SK-N-SH (cell line): ENCODE data around the gene IQCK. TPM values are rescaled to one million over a fixed set of nuclear protein-coding genes. Genes with fewer than 3 reads are reported as not detected.

ENCODE experiments used
- CTCF ChIA-PET: fragments of 300-600, 350-600 bp; formaldehyde crosslinking; extraction: SDS; loops from one replicate; lab custom pipeline; 2021; lab: Yijun Ruan, JAX
- POLR2A ChIA-PET: fragments of 350-600 bp; sonication (Branson Sonifier 250); formaldehyde crosslinking; extraction: SDS; loops from one replicate; lab custom pipeline; 2020; ENCODE audit warnings: antibody characterized with exemption, inconsistent platforms; lab: Yijun Ruan, JAX
- DNase-seq: peaks from one replicate; pipeline ENCODE4 v3.0.0; 2012
- H2AFZ ChIP-seq: fragments of 200-600 bp; sonication (generic); 2 replicates; pipeline ENCODE4 v1.8.1; 2016; ENCODE audit warnings: antibody characterized with exemption, mild to moderate bottlenecking, low read depth
- H3F3A ChIP-seq: fragments of 200-600 bp; sonication (generic); replicated peaks from 2 replicates; pipeline ENCODE3; 2016; ENCODE audit warnings: antibody characterized with exemption, mild to moderate bottlenecking; ENCODE audit not compliant: insufficient read depth
- H3K27ac ChIP-seq, 2 experiments: fragments of 200-500 bp in 1 of 2; fragments of 200-600 bp in 1 of 2; sonication (Bioruptor generic) in 1 of 2; sonication (generic), shearing (Covaris generic) in 1 of 2; 2 replicates each; pipeline versions ENCODE4 v1.5.1 to v1.6.1; 2014 to 2016; ENCODE audit warnings: low read depth in 2 of 2, inconsistent platforms in 1 of 2, low read length in 1 of 2, mild to moderate bottlenecking in 1 of 2, mixed read lengths in 1 of 2
- H3K27me3 ChIP-seq: fragments of 200-600 bp; sonication (generic), shearing (Covaris generic); 2 replicates; pipeline ENCODE4 v1.6.1; 2016; ENCODE audit warnings: mixed run types; ENCODE audit not compliant: insufficient read depth
- H3K36me3 ChIP-seq, 2 experiments: fragments of 200-500 bp in 1 of 2; fragments of 200-600 bp in 1 of 2; sonication (Bioruptor generic) in 1 of 2; sonication (generic) in 1 of 2; replicated peaks in 1 of 2; 2 replicates each; pipeline versions ENCODE3 to v1.5.1; 2014 to 2016; ENCODE audit warnings: low read length in 1 of 2, mild to moderate bottlenecking in 1 of 2; ENCODE audit not compliant: insufficient read depth in 2 of 2, control insufficient read depth in 1 of 2
- H3K4me1 ChIP-seq, 2 experiments: fragments of 200-500 bp in 1 of 2; fragments of 200-600 bp in 1 of 2; sonication (Bioruptor generic) in 1 of 2; sonication (generic), shearing (Covaris generic) in 1 of 2; 2 replicates each; pipeline versions ENCODE4 v1.5.1 to v1.6.1; 2014 to 2016; ENCODE audit warnings: low read depth in 1 of 2, low read length in 1 of 2, mixed run types in 1 of 2; ENCODE audit not compliant: insufficient read depth in 2 of 2, control insufficient read depth in 1 of 2
- H3K4me2 ChIP-seq: fragments of 200-600 bp; sonication (generic), shearing (Covaris generic); 2 replicates; pipeline ENCODE4 v1.6.1; 2017; ENCODE audit warnings: mixed run types
- H3K4me3 ChIP-seq, 2 experiments: fragments of 200-500 bp in 1 of 2; fragments of 200-600 bp in 1 of 2; sonication (Bioruptor generic) in 1 of 2; sonication (generic), shearing (Covaris generic) in 1 of 2; 2 replicates each; pipeline versions ENCODE4 v1.5.1 to v1.8.1; 2014 to 2016; ENCODE audit warnings: low read depth in 2 of 2, inconsistent platforms in 1 of 2, low read length in 1 of 2, mild to moderate bottlenecking in 1 of 2, mixed read lengths in 1 of 2, moderate library complexity in 1 of 2
- H3K79me2 ChIP-seq: fragments of 200-600 bp; sonication (generic); 2 replicates; pipeline ENCODE4 v1.8.1; 2017; ENCODE audit warnings: mild to moderate bottlenecking; ENCODE audit not compliant: insufficient read depth
- H3K9ac ChIP-seq: fragments of 200-600 bp; sonication (generic); 2 replicates; pipeline ENCODE4 v1.6.1; 2017; ENCODE audit warnings: mixed run types
- H3K9me2 ChIP-seq: fragments of 200-600 bp; sonication (generic); 2 replicates; pipeline ENCODE4 v1.6.1; 2017; ENCODE audit warnings: mixed run types
- H3K9me3 ChIP-seq: fragments of 200-600 bp; sonication (generic); 2 replicates; pipeline ENCODE4 v1.6.1; 2017; ENCODE audit warnings: mixed run types, mild to moderate bottlenecking, moderate library complexity
- H4K20me1 ChIP-seq: fragments of 200-600 bp; sonication (generic); 2 replicates; pipeline ENCODE4 v1.6.1; 2017; ENCODE audit warnings: mild to moderate bottlenecking, mixed run types; ENCODE audit not compliant: insufficient read depth
- CHD2 ChIP-seq: fragments of 150-350 bp; IDR thresholded peaks from 2 replicates; pipeline ENCODE4 v1.6.1; 2018; ENCODE audit warnings: low read length; ENCODE audit not compliant: partially characterized antibody
- ELF1 ChIP-seq: IDR thresholded peaks from 2 replicates; pipeline ENCODE4 v1.4.0; 2012
- FOXM1 ChIP-seq: IDR thresholded peaks from 2 replicates; pipeline ENCODE4 v1.4.0; 2012; ENCODE audit warnings: low read depth, mild to moderate bottlenecking
- GABPA ChIP-seq: IDR thresholded peaks from 2 replicates; pipeline ENCODE4 v1.4.0; 2012; ENCODE audit warnings: low read depth, mild to moderate bottlenecking
- GATA2 ChIP-seq: sonication (generic); formaldehyde crosslinking; IDR thresholded peaks from 2 replicates; pipeline ENCODE4 v1.5.0; 2020; ENCODE audit warnings: mild to moderate bottlenecking, missing genetic modification reagents
- JUND ChIP-seq: IDR thresholded peaks from 2 replicates; pipeline ENCODE4 v1.4.0; 2012
- MEF2A ChIP-seq: IDR thresholded peaks from 2 replicates; pipeline ENCODE4 v1.4.0; 2012; ENCODE audit warnings: low read depth, borderline replicate concordance
- RCOR1 ChIP-seq: fragments of 150-350 bp; IDR thresholded peaks from 2 replicates; pipeline ENCODE4 v1.6.1; 2017; ENCODE audit warnings: antibody characterized with exemption, low read length
- RFX5 ChIP-seq: IDR thresholded peaks from 2 replicates; pipeline ENCODE4 v1.6.1; 2012; ENCODE audit warnings: mild to moderate bottlenecking, improper control_type of control experiment, low read length
- SIN3A ChIP-seq: IDR thresholded peaks from 2 replicates; pipeline ENCODE4 v1.6.1; 2012; ENCODE audit warnings: low read depth, mild to moderate bottlenecking, low read length, moderate library complexity, borderline replicate concordance
- SMC3 ChIP-seq: IDR thresholded peaks from 2 replicates; pipeline ENCODE4 v1.6.1; 2012; ENCODE audit warnings: low read depth, low read length, improper control_type of control experiment
- TAF1 ChIP-seq: IDR thresholded peaks from 2 replicates; pipeline ENCODE4 v1.6.1; 2012; ENCODE audit warnings: low read depth, mild to moderate bottlenecking, low read length, moderate library complexity, borderline replicate concordance
- TCF12 ChIP-seq: IDR thresholded peaks from 2 replicates; pipeline ENCODE4 v1.4.0; 2012
- YY1 ChIP-seq: IDR thresholded peaks from 2 replicates; pipeline ENCODE4 v1.4.0; 2012; ENCODE audit warnings: low read depth, mild to moderate bottlenecking
- WGBS: methylation state at CpG from one replicate; pipeline ENCODE4 v1.1.6; 2017; ENCODE audit warnings: low lambda C conversion rate; 5-methylcytosine and 5-hydroxymethylcytosine counted together
- polyA plus RNA-seq, 3 experiments: library from polyadenylated mRNA; depleted of rRNA; stranded (reverse); fragments of >200 nt; gene quantifications; 2 replicates each; pipeline ENCODE4 v1.2.3, GENCODE V29; 2012
- TF ChIP-seq, protein P1 (sequence below): fragments of 150-350 bp; IDR thresholded peaks from 2 replicates; pipeline ENCODE4 v1.6.1; 2016; ENCODE audit warnings: mild to moderate bottlenecking, low read depth, low read length
- TF ChIP-seq, protein P2 (sequence below): fragments of 200-600 bp; sonication (generic); IDR thresholded peaks from 2 replicates; pipeline ENCODE4 v1.6.1; 2017; ENCODE audit warnings: antibody characterized with exemption, mild to moderate bottlenecking, moderate library complexity
- TF ChIP-seq, protein P3 (sequence below): IDR thresholded peaks from 2 replicates; pipeline ENCODE4 v1.4.0; 2012; ENCODE audit warnings: low read depth
- TF ChIP-seq, protein P4 (sequence below): IDR thresholded peaks from 2 replicates; pipeline ENCODE4; 2012
- TF ChIP-seq, protein P5 (sequence below): IDR thresholded peaks from 2 replicates; pipeline ENCODE4 v1.4.0; 2012; ENCODE audit warnings: low read depth, borderline replicate concordance

Gene IQCK
- polyA plus RNA-seq, 1 of the 3 experiments (the other 2 are of a cell fraction): 7.3 TPM

DNA sequence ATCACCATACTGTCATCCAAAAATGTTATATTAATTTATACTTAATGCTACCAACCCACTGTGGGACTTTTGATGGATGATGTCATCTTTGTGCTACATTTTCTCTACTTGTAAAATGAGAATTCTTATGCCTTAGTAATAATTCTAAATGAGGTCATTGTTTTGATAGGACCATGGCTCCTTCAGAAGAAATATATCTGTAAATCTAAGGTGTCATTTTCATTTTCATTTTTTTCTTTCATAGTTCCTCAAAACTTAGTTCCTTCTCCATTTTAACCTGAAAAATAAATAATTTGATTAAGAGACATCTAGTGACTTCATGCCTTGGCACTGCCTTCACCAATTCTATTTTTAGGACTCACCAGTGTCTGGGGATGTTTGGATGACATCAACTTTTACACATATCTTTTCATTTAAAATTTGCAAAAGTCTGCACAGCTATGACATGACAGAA, 117.9 kb downstream of the IQCK start (continued):
- TF ChIP-seq, protein P1, sequence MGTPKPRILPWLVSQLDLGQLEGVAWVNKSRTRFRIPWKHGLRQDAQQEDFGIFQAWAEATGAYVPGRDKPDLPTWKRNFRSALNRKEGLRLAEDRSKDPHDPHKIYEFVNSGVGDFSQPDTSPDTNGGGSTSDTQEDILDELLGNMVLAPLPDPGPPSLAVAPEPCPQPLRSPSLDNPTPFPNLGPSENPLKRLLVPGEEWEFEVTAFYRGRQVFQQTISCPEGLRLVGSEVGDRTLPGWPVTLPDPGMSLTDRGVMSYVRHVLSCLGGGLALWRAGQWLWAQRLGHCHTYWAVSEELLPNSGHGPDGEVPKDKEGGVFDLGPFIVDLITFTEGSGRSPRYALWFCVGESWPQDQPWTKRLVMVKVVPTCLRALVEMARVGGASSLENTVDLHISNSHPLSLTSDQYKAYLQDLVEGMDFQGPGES: no peak
- TF ChIP-seq, protein P2, sequence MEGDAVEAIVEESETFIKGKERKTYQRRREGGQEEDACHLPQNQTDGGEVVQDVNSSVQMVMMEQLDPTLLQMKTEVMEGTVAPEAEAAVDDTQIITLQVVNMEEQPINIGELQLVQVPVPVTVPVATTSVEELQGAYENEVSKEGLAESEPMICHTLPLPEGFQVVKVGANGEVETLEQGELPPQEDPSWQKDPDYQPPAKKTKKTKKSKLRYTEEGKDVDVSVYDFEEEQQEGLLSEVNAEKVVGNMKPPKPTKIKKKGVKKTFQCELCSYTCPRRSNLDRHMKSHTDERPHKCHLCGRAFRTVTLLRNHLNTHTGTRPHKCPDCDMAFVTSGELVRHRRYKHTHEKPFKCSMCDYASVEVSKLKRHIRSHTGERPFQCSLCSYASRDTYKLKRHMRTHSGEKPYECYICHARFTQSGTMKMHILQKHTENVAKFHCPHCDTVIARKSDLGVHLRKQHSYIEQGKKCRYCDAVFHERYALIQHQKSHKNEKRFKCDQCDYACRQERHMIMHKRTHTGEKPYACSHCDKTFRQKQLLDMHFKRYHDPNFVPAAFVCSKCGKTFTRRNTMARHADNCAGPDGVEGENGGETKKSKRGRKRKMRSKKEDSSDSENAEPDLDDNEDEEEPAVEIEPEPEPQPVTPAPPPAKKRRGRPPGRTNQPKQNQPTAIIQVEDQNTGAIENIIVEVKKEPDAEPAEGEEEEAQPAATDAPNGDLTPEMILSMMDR: no peak
- TF ChIP-seq ELF1 (no peak), FOXM1 (no peak), GABPA (no peak)

DNA sequence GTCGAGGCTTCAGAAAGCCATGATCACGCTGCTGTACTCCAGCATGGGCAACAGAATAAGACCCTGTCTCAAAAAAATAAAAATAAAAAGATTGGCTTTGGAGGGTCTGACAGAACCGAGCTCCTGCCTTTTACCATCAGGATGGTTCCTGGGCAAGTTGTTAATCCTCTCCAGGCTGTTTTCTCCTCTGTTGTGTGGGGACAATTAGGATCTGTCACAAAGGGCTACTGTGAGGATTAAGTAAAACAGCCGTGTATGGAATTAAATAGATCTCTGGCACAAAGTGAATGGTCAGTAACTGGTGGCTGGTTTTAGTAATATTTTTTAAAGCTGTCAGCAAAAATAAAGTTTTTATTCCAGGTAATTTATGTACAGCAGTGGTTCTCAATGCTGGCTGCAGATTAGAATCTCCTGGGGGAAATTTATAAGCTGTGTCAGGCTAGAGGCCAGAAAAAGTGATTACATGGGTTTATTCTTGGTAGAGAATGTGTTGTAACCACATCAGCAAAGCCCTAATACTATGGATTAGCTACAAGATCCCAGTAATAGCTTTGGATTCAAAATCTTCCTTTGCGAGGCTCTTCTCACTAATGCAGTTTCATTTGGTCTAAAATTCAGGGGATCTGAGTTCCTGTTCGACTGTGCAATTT, 119.4 kb downstream of the IQCK start:
- no peak overlapping the region for H2AFZ ChIP-seq
- CTCF ChIA-PET: interaction anchor here (0.7 to 1.2 kb wide), 4 partner anchors 47 to 254 kb away, joined by 3 to 4 read pairs (median 3); partner anchors contain the start of gene GPRC5B
- 87% methylated on average over 6 of the region's 6 CpGs for WGBS

More for the DNA sequence above, 119.4 kb downstream of the IQCK start:
- Histone ChIP-seq H3K4me3 (no peak overlapping the region), H4K20me1 (no peaks in the 10 kb centered on the region), H3F3A (peaks cover 9% of the 10 kb centered on the region), H3K36me3 (no peaks in the 10 kb centered on the region), H3K9ac (no peak overlapping the region), H3K27ac (no peak overlapping the region), H3K4me1 (0 out of 4 replicates have a peak, but pooled peaks cover 0 to 5% of the 10 kb centered on the region in 2 experiments), H3K9me2 (no peaks in the 10 kb centered on the region), H3K27me3 (no peaks in the 10 kb centered on the region), H3K4me2 (no peak overlapping the region), H3K79me2 (no peaks in the 10 kb centered on the region), H3K9me3 (no peaks in the 10 kb centered on the region)
- POLR2A ChIA-PET: no interaction called here
- TF ChIP-seq TCF12: no peak
- TF ChIP-seq, protein P3, sequence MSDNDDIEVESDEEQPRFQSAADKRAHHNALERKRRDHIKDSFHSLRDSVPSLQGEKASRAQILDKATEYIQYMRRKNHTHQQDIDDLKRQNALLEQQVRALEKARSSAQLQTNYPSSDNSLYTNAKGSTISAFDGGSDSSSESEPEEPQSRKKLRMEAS: no peak
- TF ChIP-seq RFX5: no peak
- TF ChIP-seq CHD2: no peak
- TF ChIP-seq TAF1: no peak
- no peak for TF ChIP-seq RCOR1
- TF ChIP-seq FOXM1: no peak
- TF ChIP-seq MEF2A: no peak
- no peak for TF ChIP-seq SIN3A
- TF ChIP-seq JUND: no peak
- TF ChIP-seq GATA2 (CRISPR knock-in tag): no peak
- no peak for TF ChIP-seq SMC3
- TF ChIP-seq, protein P4, sequence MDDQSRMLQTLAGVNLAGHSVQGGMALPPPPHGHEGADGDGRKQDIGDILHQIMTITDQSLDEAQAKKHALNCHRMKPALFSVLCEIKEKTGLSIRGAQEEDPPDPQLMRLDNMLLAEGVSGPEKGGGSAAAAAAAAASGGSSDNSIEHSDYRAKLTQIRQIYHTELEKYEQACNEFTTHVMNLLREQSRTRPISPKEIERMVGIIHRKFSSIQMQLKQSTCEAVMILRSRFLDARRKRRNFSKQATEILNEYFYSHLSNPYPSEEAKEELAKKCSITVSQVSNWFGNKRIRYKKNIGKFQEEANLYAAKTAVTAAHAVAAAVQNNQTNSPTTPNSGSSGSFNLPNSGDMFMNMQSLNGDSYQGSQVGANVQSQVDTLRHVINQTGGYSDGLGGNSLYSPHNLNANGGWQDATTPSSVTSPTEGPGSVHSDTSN: no peak
- TF ChIP-seq YY1: no peak
- TF ChIP-seq, protein P2: no peak
- TF ChIP-seq, protein P5, sequence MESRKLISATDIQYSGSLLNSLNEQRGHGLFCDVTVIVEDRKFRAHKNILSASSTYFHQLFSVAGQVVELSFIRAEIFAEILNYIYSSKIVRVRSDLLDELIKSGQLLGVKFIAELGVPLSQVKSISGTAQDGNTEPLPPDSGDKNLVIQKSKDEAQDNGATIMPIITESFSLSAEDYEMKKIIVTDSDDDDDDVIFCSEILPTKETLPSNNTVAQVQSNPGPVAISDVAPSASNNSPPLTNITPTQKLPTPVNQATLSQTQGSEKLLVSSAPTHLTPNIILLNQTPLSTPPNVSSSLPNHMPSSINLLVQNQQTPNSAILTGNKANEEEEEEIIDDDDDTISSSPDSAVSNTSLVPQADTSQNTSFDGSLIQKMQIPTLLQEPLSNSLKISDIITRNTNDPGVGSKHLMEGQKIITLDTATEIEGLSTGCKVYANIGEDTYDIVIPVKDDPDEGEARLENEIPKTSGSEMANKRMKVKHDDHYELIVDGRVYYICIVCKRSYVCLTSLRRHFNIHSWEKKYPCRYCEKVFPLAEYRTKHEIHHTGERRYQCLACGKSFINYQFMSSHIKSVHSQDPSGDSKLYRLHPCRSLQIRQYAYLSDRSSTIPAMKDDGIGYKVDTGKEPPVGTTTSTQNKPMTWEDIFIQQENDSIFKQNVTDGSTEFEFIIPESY: no peak
- TF ChIP-seq, protein P1: no peak
- DNase-seq: no peak
